ENCODE data around the gene PDGFRB.

The PDGFRB gene

GRCh38 chr5:150155258-150156026 is at the start of gene PDGFRB:
Gene PDGFRB (minus strand): TSS chr5:150155845. CDS start chr5:150137047, 18,798 bp downstream.
- DNase-seq (ENCODE audit: low read depth), result peak; percentile 15

GRCh38 chr5:150204590-150204960 is 48.9 kb upstream of the PDGFRB start:
- no peak for DNase-seq (ENCODE audit: low read depth)

- DNase-seq (ENCODE audit: low read depth), result no peak
These were observed 48.4 kb upstream of the PDGFRB start for GRCh38 chr5:150203832-150204589.

GRCh38 chr5:150202501-150202900 is 46.9 kb upstream of the PDGFRB start:
- DNase-seq (ENCODE audit: low read depth), result no peak

- DNase-seq (ENCODE audit: low read depth), result no peak
These were observed 41.8 kb upstream of the PDGFRB start for GRCh38 chr5:150197476-150197875.

- DNase-seq (ENCODE audit: low read depth), result no peak
These were observed 41.3 kb upstream of the PDGFRB start for GRCh38 chr5:150196986-150197385.

GRCh38 chr5:150196514-150196913 is 40.9 kb upstream of the PDGFRB start:
- no peak for DNase-seq (ENCODE audit: low read depth)

GRCh38 chr5:150195736-150196485 is 40.3 kb upstream of the PDGFRB start:
- no peak for DNase-seq (ENCODE audit: low read depth)

GRCh38 chr5:150192462-150192861 is 36.8 kb upstream of the PDGFRB start:
- DNase-seq (ENCODE audit: low read depth), result no peak

- no peak for DNase-seq (ENCODE audit: low read depth)
These were observed 35.3 kb upstream of the PDGFRB start for GRCh38 chr5:150190987-150191386.

GRCh38 chr5:150190503-150190979 is 34.9 kb upstream of the PDGFRB start:
- no peak for DNase-seq (ENCODE audit: low read depth)

GRCh38 chr5:150189728-150190502 is 34.3 kb upstream of the PDGFRB start, which contains the start of gene SLC6A7:
Gene SLC6A7 (plus strand): TSS chr5:150190062. CDS start chr5:150190328, 266 bp downstream.
- DNase-seq (ENCODE audit: low read depth), result no peak

GRCh38 chr5:150189326-150189725 is 33.7 kb upstream of the PDGFRB start:
- no peak for DNase-seq (ENCODE audit: low read depth)

- DNase-seq (ENCODE audit: low read depth), result no peak
These were observed 32.6 kb upstream of the PDGFRB start for GRCh38 chr5:150188146-150188842.

- no peak for DNase-seq (ENCODE audit: low read depth)
These were observed 31.3 kb upstream of the PDGFRB start for GRCh38 chr5:150186897-150187296.

- no peak for DNase-seq (ENCODE audit: low read depth)
These were observed 30.5 kb upstream of the PDGFRB start for GRCh38 chr5:150186137-150186536.

- DNase-seq (ENCODE audit: low read depth), result no peak
These were observed 29.6 kb upstream of the PDGFRB start for GRCh38 chr5:150184990-150185912.

GRCh38 chr5:150184006-150184405 is 28.4 kb upstream of the PDGFRB start:
- DNase-seq (ENCODE audit: low read depth), result no peak

- DNase-seq (ENCODE audit: low read depth), result no peak
These were observed 27.8 kb upstream of the PDGFRB start for GRCh38 chr5:150183436-150183835.

- DNase-seq (ENCODE audit: low read depth), result no peak
These were observed 27.1 kb upstream of the PDGFRB start for GRCh38 chr5:150182774-150183173.

Measured in activated T-cell treated with anti-CD3 and anti-CD28 coated beads for 48 hours (primary cell).